Mucosa of stomach (tissue), 1 donor: ENCODE results near the gene PLAC9.
A peak's percentile ranks its signal among the peaks of the same experiment; 100 is the strongest.

Source experiments
- H3K27me3 ChIP-seq: one replicate; pipeline ENCODE4 v1.7.0; 2013; ENCODE audit warnings: mild to moderate bottlenecking, low read length; ENCODE audit not compliant: control insufficient read depth, insufficient read depth
- H3K36me3 ChIP-seq: one replicate; pipeline ENCODE4 v1.7.0; 2013; ENCODE audit warnings: low read length; ENCODE audit not compliant: control insufficient read depth, insufficient read depth
- H3K4me1 ChIP-seq: one replicate; pipeline ENCODE4 v1.7.0; 2013; ENCODE audit warnings: mild to moderate bottlenecking, low read length; ENCODE audit not compliant: control insufficient read depth, insufficient read depth
- H3K4me3 ChIP-seq: one replicate; pipeline ENCODE4 v1.7.0; 2013; ENCODE audit warnings: low read length
- H3K9ac ChIP-seq: one replicate; pipeline ENCODE4 v1.7.0; 2013; ENCODE audit warnings: mild to moderate bottlenecking, low read length, moderate library complexity
- H3K9me3 ChIP-seq: one replicate; pipeline ENCODE4 v1.7.0; 2013; ENCODE audit warnings: mild to moderate bottlenecking, low read length, moderate library complexity; ENCODE audit not compliant: control insufficient read depth
- donor health status: Pancreatic carcinoma.

Gene PLAC9

GRCh38 chr10:80166581-80167470 is 34.3 kb downstream of the PLAC9 start:
- Histone ChIP-seq H3K4me1 (peaks cover 62% of the 10 kb centered on the region), H3K4me3 (no peak overlapping the region), H3K9me3 (no peaks in the 10 kb centered on the region), H3K27me3 (no peaks in the 10 kb centered on the region), H3K36me3 (peaks cover 24% of the 10 kb centered on the region), H3K9ac (no peak overlapping the region)

GRCh38 chr10:80167471-80168161 is 35.1 kb downstream of the PLAC9 start:
- Histone ChIP-seq H3K4me3 (no peak overlapping the region), H3K27me3 (no peaks in the 10 kb centered on the region), H3K9ac (no peak overlapping the region), H3K9me3 (no peaks in the 10 kb centered on the region), H3K36me3 (peaks cover 19% of the 10 kb centered on the region), H3K4me1 (peaks cover 70% of the 10 kb centered on the region)

DNA sequence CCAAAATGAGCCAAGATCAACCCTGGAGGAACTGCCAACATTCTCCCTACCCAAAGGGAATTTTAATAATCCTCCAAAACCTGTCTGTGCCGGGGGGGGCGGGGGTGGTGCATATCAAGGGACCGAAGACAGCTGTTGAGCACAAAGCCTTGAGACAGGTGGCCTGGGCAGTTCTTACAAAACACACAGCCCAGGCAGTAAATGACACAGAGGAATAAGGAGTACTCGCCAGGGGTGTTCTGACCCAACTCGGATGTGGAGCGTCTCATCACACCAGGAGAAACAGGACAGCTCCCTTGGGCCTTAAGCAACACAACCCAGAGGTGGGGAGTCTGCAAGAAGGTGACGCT is 35.6 kb downstream of the PLAC9 start:
- Histone ChIP-seq H3K9me3 (no peaks in the 10 kb centered on the region), H3K4me1 (peaks cover 73% of the 10 kb centered on the region), H3K27me3 (no peaks in the 10 kb centered on the region), H3K9ac (no peak overlapping the region), H3K36me3 (peaks cover 19% of the 10 kb centered on the region), H3K4me3 (no peak overlapping the region)

GRCh38 chr10:80168679-80169380 is 36.3 kb downstream of the PLAC9 start:
- no peaks in the 10 kb centered on the region for H3K9me3 ChIP-seq
- peaks cover 19% of the 10 kb centered on the region for H3K36me3 ChIP-seq
- H3K9ac ChIP-seq, result no peak overlapping the region
- no peaks in the 10 kb centered on the region for H3K27me3 ChIP-seq
- no peak overlapping the region for H3K4me3 ChIP-seq
- H3K4me1 ChIP-seq, result peaks cover 73% of the 10 kb centered on the region

GRCh38 chr10:80170026-80170425 is 37.5 kb downstream of the PLAC9 start:
- Histone ChIP-seq H3K36me3 (peaks cover 19% of the 10 kb centered on the region), H3K4me1 (peaks cover 62% of the 10 kb centered on the region), H3K9ac (no peak overlapping the region), H3K4me3 (no peak overlapping the region), H3K9me3 (no peaks in the 10 kb centered on the region), H3K27me3 (no peaks in the 10 kb centered on the region)

- peaks cover 19% of the 10 kb centered on the region for H3K36me3 ChIP-seq
Observed at GRCh38 chr10:80170641-80171040, 38.1 kb downstream of the PLAC9 start.

GRCh38 chr10:80171248-80171660 is 38.7 kb downstream of the PLAC9 start:
- Histone ChIP-seq H3K9ac (peak overlapping the region; percentile 64), H3K4me3 (no peak overlapping the region), H3K4me1 (peaks cover 50% of the 10 kb centered on the region), H3K27me3 (no peaks in the 10 kb centered on the region), H3K9me3 (no peaks in the 10 kb centered on the region), H3K36me3 (peaks cover 19% of the 10 kb centered on the region)

More at GRCh38 chr10:80170641-80171040, 38.1 kb downstream of the PLAC9 start:
- H3K4me1 ChIP-seq, result peaks cover 56% of the 10 kb centered on the region
- H3K4me3 ChIP-seq, result no peak overlapping the region
- H3K27me3 ChIP-seq, result no peaks in the 10 kb centered on the region
- H3K9ac ChIP-seq, result peak overlapping the region; percentile 64
- no peaks in the 10 kb centered on the region for H3K9me3 ChIP-seq

DNA sequence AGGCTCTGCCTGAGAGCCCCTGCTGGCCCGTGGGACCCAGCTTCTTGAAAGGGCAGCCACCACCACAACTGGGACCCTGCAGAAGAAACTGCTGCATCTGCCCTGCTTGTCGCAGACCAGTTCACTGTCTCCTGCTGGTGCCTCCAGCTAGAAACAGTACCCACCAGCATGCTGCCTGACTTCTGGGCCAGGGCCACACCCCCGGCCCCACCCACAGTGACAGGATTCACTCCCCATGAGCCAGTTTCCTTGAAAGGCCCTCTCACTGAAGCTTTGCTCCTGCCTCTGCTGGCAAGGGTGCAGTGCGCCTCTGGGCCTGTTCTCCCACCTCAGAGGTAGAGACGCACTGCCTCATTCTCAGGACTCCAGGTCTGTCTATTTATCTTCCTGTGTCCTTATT is 40.4 kb downstream of the PLAC9 start:
- H3K4me1 ChIP-seq, result peaks cover 59% of the 10 kb centered on the region
- H3K36me3 ChIP-seq, result peaks cover 13% of the 10 kb centered on the region
- peak overlapping the region; percentile 22 for H3K9ac ChIP-seq

GRCh38 chr10:80173466-80173865 is 40.9 kb downstream of the PLAC9 start:
- Histone ChIP-seq H3K36me3 (peaks cover 11% of the 10 kb centered on the region), H3K9me3 (no peaks in the 10 kb centered on the region), H3K9ac (no peak overlapping the region), H3K4me1 (peaks cover 65% of the 10 kb centered on the region), H3K27me3 (no peaks in the 10 kb centered on the region), H3K4me3 (no peak overlapping the region)

More for the DNA sequence above, 40.4 kb downstream of the PLAC9 start:
- Histone ChIP-seq H3K27me3 (no peaks in the 10 kb centered on the region), H3K9me3 (no peaks in the 10 kb centered on the region), H3K4me3 (no peak overlapping the region)

- Histone ChIP-seq H3K27me3 (no peaks in the 10 kb centered on the region), H3K9ac (no peak overlapping the region), H3K4me1 (peaks cover 60% of the 10 kb centered on the region), H3K36me3 (peaks cover 11% of the 10 kb centered on the region), H3K9me3 (no peaks in the 10 kb centered on the region), H3K4me3 (no peak overlapping the region)
Observed at GRCh38 chr10:80174641-80175395, 42.3 kb downstream of the PLAC9 start.

DNA sequence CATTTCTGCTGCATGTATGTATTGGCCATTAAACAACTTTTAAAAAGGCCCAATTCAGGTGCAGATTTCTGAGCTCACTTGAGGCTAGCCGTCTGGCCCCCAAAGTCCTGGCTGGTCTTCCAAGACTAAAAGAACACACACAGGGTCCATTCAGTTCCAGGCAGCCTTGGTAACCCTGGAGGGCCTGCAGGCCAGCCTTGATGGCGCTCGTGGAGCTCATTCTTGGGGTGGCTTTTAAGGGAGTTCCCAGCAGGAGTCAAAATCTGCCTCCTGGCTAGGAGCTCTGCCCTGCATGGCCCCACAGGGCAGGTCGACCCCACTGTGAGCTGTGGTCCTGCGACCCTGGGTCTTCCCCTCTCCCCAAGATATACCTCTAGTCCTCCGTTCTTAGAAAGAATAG is 44.0 kb downstream of the PLAC9 start:
- no peak overlapping the region for H3K4me3 ChIP-seq
- no peaks in the 10 kb centered on the region for H3K9me3 ChIP-seq
- H3K9ac ChIP-seq, result no peak overlapping the region
- peaks cover 5% of the 10 kb centered on the region for H3K36me3 ChIP-seq
- H3K27me3 ChIP-seq, result no peaks in the 10 kb centered on the region
- H3K4me1 ChIP-seq, result peaks cover 43% of the 10 kb centered on the region
